ENCODE measurements around the gene URB2.

Gene URB2

DNA sequence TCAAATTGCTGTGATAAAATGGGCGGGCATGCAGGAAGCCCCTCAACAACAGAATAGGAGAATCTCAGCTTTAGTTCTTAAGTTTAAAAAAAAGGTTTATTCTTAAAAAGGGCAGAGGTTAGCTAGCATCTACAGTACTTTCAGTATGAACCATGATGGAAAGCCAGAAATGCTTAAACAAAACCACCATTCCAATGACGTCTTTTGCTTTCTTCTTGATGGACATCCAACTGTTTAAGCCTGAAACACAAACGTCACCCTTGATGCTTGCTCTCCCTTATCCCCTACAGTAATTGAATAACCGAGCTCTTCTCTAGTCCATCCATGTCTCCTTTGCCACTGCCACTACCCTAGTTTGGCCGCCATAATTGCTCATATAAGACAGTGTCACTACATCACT lies 25.8 kb upstream of the URB2 start:
- Histone ChIP-seq H3K4me1 (ENCODE audit: low read length) (no peaks in the 10 kb centered on the region), H3K79me2 (ENCODE audit: low read length) (peaks cover 44% of the 10 kb centered on the region), H3F3A (ENCODE audit: insufficient read depth, low read length) (no peaks in the 10 kb centered on the region), H2AFZ (ENCODE audit: low read length) (no peak overlapping the region), H3K9ac (ENCODE audit: low read length) (no peak overlapping the region), H3K27me3 (replicated peaks; ENCODE audit: insufficient read depth, low read length) (no peaks in the 10 kb centered on the region), H3K36me3 (replicated peaks; ENCODE audit: insufficient read depth, low read length) (peaks cover 3% of the 10 kb centered on the region; the same call in 1 of the 2 replicates), H3K4me2 (ENCODE audit: low read depth, low read length) (no peak overlapping the region), H3K9me2 (replicated peaks; ENCODE audit: insufficient read depth, low read length) (no peaks in the 10 kb centered on the region), H4K20me1 (ENCODE audit: insufficient read depth, low read length) (no peaks in the 10 kb centered on the region), H3K27ac (ENCODE audit: low read length) (no peak overlapping the region), H3K4me3 (ENCODE audit: low read length) (no peak overlapping the region), H3K9me3 (replicated peaks; ENCODE audit: insufficient read depth, low read length) (no peaks in the 10 kb centered on the region)
- TF ChIP-seq, protein P1, sequence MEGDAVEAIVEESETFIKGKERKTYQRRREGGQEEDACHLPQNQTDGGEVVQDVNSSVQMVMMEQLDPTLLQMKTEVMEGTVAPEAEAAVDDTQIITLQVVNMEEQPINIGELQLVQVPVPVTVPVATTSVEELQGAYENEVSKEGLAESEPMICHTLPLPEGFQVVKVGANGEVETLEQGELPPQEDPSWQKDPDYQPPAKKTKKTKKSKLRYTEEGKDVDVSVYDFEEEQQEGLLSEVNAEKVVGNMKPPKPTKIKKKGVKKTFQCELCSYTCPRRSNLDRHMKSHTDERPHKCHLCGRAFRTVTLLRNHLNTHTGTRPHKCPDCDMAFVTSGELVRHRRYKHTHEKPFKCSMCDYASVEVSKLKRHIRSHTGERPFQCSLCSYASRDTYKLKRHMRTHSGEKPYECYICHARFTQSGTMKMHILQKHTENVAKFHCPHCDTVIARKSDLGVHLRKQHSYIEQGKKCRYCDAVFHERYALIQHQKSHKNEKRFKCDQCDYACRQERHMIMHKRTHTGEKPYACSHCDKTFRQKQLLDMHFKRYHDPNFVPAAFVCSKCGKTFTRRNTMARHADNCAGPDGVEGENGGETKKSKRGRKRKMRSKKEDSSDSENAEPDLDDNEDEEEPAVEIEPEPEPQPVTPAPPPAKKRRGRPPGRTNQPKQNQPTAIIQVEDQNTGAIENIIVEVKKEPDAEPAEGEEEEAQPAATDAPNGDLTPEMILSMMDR (IDR thresholded peaks at IDR 0.05; ENCODE audit: low read length): no peak
- TF ChIP-seq EZH2phosphoT487 (IDR thresholded peaks at IDR 0.05; ENCODE audit: low read length): no peak
- TF ChIP-seq EZH2 (optimal IDR thresholded peaks at IDR 0.05; ENCODE audit: low read depth, low read length): no peak
- no peak for DNase-seq

DNA sequence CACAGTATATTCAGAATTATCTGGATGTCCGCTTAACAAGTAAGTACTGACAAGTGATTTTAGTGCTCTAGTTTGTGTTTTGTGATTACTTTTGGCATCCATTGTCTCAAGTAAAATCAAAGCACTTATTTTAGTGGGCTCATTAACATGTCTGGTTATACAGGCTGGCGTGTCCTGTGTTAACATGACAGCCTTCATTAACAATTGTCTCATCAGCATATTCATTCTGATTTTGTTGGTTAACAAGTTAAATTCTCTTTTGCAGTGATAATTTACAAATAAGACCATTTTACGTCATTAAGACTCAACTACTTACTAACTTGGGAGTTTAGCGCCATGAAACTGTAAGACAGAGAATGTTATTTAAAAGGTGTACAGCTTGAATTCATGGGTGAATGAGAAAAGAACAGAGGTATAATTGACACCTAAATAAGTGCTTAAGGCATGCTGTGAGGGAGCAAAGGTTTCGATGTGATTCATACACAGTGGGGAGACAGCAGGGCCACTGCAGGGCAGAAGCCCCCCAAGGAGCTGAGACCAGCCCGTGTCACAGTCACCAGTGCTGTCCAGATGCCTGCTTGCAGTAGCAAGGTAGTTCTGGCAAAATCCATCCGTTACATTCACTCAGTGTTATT lies 22.6 kb upstream of the URB2 start:
- no peak for DNase-seq
- Histone ChIP-seq H3K4me3 (ENCODE audit: low read length) (no peak overlapping the region), H3K79me2 (ENCODE audit: low read length) (peaks cover 26% of the 10 kb centered on the region), H3F3A (ENCODE audit: insufficient read depth, low read length) (no peaks in the 10 kb centered on the region), H3K4me2 (ENCODE audit: low read depth, low read length) (no peak overlapping the region), H3K36me3 (replicated peaks; ENCODE audit: insufficient read depth, low read length) (peaks cover 3% of the 10 kb centered on the region; the same call in 1 of the 2 replicates), H4K20me1 (ENCODE audit: insufficient read depth, low read length) (no peaks in the 10 kb centered on the region), H2AFZ (ENCODE audit: low read length) (no peak overlapping the region), H3K27me3 (replicated peaks; ENCODE audit: insufficient read depth, low read length) (no peaks in the 10 kb centered on the region), H3K9me2 (replicated peaks; ENCODE audit: insufficient read depth, low read length) (no peaks in the 10 kb centered on the region), H3K27ac (ENCODE audit: low read length) (no peak overlapping the region), H3K9ac (ENCODE audit: low read length) (no peak overlapping the region), H3K9me3 (replicated peaks; ENCODE audit: insufficient read depth, low read length) (no peaks in the 10 kb centered on the region), H3K4me1 (ENCODE audit: low read length) (no peaks in the 10 kb centered on the region)
- TF ChIP-seq EZH2 (optimal IDR thresholded peaks at IDR 0.05; ENCODE audit: low read depth, low read length): no peak
- TF ChIP-seq EZH2phosphoT487 (IDR thresholded peaks at IDR 0.05; ENCODE audit: low read length): no peak
- TF ChIP-seq, protein P1 (IDR thresholded peaks at IDR 0.05; ENCODE audit: low read length): no peak

DNA sequence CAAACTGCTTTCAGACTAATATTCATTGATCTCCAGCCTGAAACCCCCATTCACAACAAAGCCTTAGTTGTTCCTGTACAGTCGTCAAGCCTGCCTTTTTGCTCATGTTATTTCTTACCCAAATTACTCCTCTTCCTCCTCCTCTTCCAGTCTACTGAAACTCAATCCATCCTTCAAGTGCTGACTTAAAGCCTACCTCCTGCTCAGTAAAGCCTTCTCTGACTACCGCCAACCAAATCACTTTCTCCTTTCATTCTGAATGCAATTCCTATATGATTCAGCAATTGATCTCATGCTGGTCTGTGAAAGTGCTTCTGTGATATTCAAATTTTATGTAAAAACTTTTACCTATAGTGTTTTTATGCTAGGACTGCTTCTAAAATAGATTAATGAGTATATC lies 18.7 kb upstream of the URB2 start:
- H3K4me1 ChIP-seq (ENCODE audit: low read length): no peaks in the 10 kb centered on the region
- H3F3A ChIP-seq (ENCODE audit: insufficient read depth, low read length): no peaks in the 10 kb centered on the region
- H3K79me2 ChIP-seq (ENCODE audit: low read length): peaks cover under 1% of the 10 kb centered on the region; the same call in 1 of the 2 replicates
- H2AFZ ChIP-seq (ENCODE audit: low read length): no peak overlapping the region
- no peaks in the 10 kb centered on the region for H3K9me2 ChIP-seq (replicated peaks; ENCODE audit: insufficient read depth, low read length)
- H3K9ac ChIP-seq (ENCODE audit: low read length): no peak overlapping the region
- peaks cover 13% of the 10 kb centered on the region for H3K36me3 ChIP-seq (replicated peaks; ENCODE audit: insufficient read depth, low read length)
- no peak for DNase-seq
- no peak overlapping the region for H3K4me3 ChIP-seq (ENCODE audit: low read length)
- no peaks in the 10 kb centered on the region for H3K9me3 ChIP-seq (replicated peaks; ENCODE audit: insufficient read depth, low read length)
- no peak overlapping the region for H3K27ac ChIP-seq (ENCODE audit: low read length)
- TF ChIP-seq, protein P1 (IDR thresholded peaks at IDR 0.05; ENCODE audit: low read length): no peak
- TF ChIP-seq EZH2 (optimal IDR thresholded peaks at IDR 0.05; ENCODE audit: low read depth, low read length) (no peak), EZH2phosphoT487 (IDR thresholded peaks at IDR 0.05; ENCODE audit: low read length) (no peak)
- no peaks in the 10 kb centered on the region for H4K20me1 ChIP-seq (ENCODE audit: insufficient read depth, low read length)
- H3K27me3 ChIP-seq (replicated peaks; ENCODE audit: insufficient read depth, low read length): no peaks in the 10 kb centered on the region
- no peak overlapping the region for H3K4me2 ChIP-seq (ENCODE audit: low read depth, low read length)

All from MM.1S (cell line).